ENCODE data around the gene MEI1.

MEI1 gene

DNA sequence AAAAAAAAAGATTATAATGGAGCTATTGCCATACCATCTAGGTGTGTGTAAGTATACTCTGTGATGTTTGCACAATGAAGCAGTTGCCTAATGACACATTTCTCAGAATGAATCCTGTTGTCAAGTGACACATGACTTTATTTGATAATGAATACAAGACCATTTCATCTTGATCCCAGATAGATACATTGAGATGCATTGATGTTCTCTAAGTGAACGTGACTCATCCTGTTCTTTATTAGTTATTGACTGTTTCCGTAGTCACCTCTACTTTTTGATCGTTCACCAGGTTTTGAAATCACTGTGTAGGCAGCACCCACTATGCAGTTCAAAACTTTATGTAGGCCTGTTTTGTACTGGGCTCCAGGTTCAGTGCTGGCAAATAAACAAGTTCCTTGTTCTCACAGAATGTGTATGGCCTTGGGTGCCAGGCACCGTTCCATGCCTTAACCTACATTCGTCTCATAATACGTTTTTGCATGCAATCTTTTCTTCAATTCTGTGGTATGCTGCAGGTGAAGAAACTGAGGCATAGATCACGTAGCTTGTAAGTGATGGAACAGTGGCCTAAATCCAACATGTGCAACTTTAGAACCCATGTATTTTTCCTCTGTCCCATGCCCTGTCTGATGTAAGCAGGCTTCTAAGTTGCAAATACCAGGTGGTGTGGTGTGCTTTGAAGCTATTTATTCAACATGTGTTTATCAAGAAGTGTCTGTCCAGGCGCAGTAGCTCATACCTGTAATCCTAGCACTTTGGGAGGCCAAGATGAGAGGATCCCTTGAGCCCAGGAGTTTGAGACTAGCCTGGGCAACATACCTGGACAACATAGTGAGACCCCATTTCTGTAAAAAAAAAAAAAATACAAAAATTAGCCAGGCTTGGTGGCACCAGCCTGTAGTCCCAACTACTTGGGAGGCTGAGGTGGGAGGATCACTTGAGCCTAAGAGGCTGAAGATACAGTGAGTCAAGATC, 144.0 kb downstream of the MEI1 start:
- no peak for DNase-seq (ENCODE audit: low read depth, low spot score)

- no peak for DNase-seq (ENCODE audit: low read depth, low spot score)
These were observed 144.7 kb downstream of the MEI1 start for GRCh38 chr22:41844036-41844435.

- no peak for DNase-seq (ENCODE audit: low read depth, low spot score)
These were observed 145.2 kb downstream of the MEI1 start for GRCh38 chr22:41844513-41844912.

GRCh38 chr22:41845380-41846267, 146.3 kb downstream of the MEI1 start:
- DNase-seq (ENCODE audit: low read depth, low spot score), result no peak

- no peak for DNase-seq (ENCODE audit: low read depth, low spot score)
These were observed 147.1 kb downstream of the MEI1 start for GRCh38 chr22:41846268-41846987.

DNA sequence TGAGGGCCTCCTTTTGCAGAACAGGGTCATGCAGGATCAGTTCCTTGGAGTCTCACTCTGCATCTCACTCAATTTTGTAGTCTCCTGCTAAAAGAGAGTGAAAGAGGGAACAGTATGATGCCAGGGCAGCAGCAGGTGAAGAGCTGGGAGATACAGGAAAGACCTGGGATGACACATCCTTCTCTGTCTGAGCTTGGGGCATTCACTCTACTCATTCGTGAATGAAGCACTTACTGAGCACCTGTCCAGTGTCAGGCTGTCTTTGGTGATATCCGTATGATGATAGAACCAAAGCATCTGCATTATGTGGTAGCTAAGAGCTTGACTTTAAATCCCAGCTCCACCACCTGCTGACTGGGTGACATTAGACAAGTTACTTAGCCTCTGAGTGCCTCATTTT, 148.0 kb downstream of the MEI1 start:
- DNase-seq (ENCODE audit: low read depth, low spot score), result no peak

- no peak for DNase-seq (ENCODE audit: low read depth, low spot score)
These were observed 149.2 kb downstream of the MEI1 start for GRCh38 chr22:41848468-41848867.

Data from brain pericyte (primary cell).